GM18508 (cell line): ENCODE data around the gene OSBPL7.

Source experiments
- ATAC-seq: cut with Tn5 transposase; IDR thresholded peaks from one replicate; pipeline ENCODE4 v1.9.1; 2021; ENCODE audit warnings: moderate number of reproducible peaks; ENCODE audit not compliant: insufficient read depth, unreplicated experiment

The OSBPL7 gene

GRCh38 chr17:47808036-47808829, 13.4 kb downstream of the OSBPL7 start:
- ATAC-seq = no peak

DNA sequence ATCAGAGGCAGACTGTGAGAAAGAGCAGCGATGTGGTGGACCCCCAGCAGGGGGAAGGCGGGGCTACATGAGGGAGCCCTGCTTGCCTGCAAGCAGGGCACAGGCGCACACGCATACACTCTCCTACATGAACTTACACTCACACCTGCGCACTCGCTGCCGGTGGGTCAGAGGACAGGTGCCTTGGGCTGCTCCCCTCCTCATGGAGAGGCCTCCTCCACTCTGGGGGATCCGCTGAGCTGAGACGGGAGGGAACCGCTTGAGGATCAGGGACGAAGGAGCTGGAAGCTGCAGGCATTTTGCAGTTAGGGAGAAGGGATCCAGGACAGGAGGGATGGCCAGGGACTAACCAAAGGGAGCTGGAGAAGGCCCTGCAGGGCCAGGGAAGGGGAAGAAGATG, 14.2 kb downstream of the OSBPL7 start:
- no peak for ATAC-seq

GRCh38 chr17:47806913-47807255, 14.7 kb downstream of the OSBPL7 start:
- no peak for ATAC-seq

DNA sequence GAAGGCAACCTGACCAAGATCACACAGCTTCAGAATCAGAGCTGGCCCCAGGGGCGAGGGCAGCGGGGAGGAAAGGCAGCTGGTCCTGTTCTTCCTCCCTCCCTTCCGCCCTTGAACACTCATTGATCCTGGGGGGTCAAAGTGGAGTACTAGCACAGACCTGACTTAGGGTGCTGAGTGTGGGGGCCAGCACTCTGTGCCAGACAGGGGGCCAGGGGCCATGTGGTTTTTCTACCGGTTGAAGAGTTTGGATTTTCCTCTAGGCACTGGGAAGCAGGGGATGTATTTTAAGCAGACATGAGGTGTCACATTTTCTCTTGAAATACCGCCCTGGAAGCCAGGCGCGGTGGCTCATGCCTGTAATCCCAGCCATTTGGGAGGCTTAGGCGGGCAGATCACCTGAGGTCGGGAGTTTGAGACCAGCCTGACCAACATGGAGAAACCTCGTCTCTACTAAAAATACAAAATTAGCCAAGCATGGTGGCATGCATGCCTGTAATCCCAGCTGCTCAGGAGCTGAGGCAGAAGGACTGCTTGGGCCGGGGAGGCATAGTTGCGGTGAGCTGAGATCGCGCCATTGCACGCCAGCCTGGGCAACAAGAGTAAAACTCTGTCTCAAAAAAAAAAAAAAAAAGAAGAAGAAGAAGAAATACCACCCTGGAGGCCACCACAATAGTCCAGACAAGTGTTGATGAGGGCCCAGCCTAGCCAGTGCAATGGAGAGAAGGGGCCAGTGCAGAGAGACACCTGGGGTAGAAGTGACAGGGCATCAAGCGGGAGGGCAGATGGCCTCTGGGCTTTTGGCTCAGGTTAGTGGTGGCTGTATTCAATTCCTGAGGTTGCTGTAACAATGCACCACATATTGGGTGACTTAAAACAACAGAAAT, 15.3 kb downstream of the OSBPL7 start:
- ATAC-seq = no peak

DNA sequence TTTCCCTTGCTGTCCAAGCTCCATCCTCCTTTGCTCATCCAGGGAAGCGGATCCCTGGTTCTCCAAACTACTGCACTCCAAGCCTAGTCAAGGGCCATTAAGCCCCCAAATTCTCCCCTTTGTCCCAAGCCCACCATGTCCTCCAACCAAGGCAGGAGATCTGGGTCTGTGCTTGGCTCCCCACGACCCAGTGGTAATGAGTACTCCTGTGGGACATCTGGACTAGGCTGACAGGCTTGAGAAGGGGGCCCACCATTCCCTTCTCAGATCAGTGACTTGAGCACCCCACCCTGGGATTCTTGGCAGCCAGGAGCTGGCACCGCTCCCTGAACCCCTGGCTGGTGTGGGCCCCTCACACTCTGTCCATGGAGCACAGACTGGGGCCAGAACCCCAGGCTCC, 17.1 kb downstream of the OSBPL7 start:
- no peak for ATAC-seq

DNA sequence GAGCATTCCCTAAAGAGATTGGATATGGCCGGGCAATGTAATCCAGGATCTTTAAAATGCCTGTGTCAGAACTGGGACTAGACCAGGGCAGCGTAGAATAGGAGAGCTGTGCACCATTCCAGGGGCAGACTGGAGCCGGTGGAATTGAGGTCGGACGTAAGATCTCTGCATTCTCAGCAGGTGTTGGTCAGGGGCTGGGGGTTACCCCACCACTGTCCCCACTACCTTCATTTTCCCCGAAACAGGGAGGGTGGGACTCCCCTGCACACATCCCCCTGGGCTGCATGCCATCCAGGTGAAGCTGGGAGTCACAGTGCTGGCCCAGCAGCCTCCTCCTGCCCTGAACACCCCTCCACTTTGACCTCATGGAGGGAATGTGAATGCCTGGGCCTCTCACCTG, 17.8 kb downstream of the OSBPL7 start:
- ATAC-seq = no peak

GRCh38 chr17:47803201-47803600, 18.4 kb downstream of the OSBPL7 start:
- no peak for ATAC-seq

GRCh38 chr17:47802341-47803022, 19.1 kb downstream of the OSBPL7 start:
- ATAC-seq = no peak

- ATAC-seq = no peak
Observed at GRCh38 chr17:47801906-47802305, 19.7 kb downstream of the OSBPL7 start.

- ATAC-seq = no peak
Observed at GRCh38 chr17:47801176-47801765, 20.3 kb downstream of the OSBPL7 start.

DNA sequence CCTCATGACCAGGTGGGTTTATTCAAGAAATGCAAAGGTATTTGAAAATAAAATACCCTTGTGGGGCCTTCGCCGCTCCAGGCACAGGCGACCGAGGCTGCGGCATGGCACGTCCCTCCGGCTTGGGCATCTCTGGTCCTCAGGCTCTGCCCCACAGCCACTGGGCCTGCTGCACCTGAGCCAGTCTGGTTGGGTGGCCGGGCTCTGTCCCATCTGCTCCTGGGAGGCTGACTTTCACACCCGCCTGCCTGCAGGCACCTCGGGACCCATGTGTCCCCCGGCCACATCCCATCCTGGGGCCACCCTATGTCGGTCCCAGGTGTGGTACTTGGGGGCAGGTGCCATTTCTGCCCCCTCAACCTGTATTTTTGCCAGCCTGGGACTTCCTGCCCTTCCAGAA, 20.9 kb downstream of the OSBPL7 start:
- no peak for ATAC-seq

GRCh38 chr17:47797797-47798196, 23.8 kb downstream of the OSBPL7 start:
- ATAC-seq = no peak

- no peak for ATAC-seq
Observed at GRCh38 chr17:47792979-47793378, 28.6 kb downstream of the OSBPL7 start.

GRCh38 chr17:47792457-47792856, 29.1 kb downstream of the OSBPL7 start:
- no peak for ATAC-seq

GRCh38 chr17:47791025-47791424, 30.6 kb downstream of the OSBPL7 start:
- no peak for ATAC-seq

- ATAC-seq = no peak
Observed at GRCh38 chr17:47789611-47790561, 31.7 kb downstream of the OSBPL7 start.

- ATAC-seq = no peak
Observed at GRCh38 chr17:47785538-47786123, 36.0 kb downstream of the OSBPL7 start.

GRCh38 chr17:47781397-47781796, 40.2 kb downstream of the OSBPL7 start:
- no peak for ATAC-seq

DNA sequence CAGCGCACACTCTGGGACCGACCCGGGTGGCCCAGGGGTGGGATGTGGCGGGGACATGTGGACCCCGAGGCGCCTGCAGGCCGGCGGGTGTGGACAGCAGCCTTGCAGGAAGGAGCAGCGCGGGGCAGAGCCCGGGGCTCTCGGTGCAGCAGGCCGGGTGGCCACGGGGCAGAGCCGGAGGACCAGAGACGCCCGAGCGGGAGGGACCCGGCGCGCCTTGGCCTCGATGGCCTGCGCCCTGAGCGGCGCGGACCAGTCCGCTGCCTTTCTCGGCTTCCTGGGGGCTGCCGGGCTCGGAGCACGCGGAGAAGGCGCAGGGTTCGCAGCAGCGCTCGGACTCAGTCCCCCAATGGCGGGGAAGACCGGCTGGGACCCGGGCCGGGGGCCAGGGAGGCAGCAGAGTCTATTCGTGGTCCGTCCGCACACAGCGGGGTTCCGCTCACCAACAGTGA, 43.4 kb downstream of the OSBPL7 start:
- no peak for ATAC-seq
